ENCODE measurements around the gene AP3S1. TPM values are rescaled to one million over a fixed set of nuclear protein-coding genes. Genes with fewer than 3 reads are reported as not detected.

AP3S1 gene
- 332 and 345 TPM in 2 replicates for total RNA-seq

DNA sequence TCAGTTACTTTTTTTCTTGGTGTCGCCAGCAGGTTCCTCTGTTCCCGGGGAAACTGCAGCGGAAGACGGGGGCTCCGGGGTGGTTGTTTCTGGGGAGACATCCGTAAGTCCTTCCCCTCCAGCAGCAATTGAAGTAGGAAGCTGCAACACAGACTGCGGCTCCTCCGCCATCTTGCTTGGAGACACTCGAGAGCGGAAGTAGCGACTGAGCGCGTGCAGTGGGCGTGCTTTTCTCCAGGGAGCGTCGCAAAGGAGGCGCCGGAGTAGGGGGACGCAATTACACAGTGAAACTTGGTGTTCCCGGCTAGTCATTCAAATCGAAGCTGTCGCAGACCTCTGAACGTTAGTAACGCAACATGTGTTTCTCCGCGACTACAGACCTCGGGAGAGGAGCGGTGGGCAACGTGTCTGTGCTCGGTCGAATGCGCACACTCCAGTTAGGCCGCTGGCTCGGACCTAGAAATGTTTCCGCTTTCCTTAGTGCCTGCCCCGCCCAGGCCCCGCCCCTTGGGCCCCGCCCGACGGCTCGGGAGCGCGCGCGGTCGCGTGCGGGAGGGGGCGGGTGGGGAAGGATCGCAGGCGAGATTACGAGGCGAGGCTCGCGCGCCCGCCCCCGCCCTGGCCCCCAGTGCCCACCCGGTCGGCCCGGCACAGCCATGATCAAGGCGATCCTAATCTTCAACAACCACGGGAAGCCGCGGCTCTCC is at the start of gene AP3S1, which contains the start of gene ATG12:
Gene AP3S1, plus strand, starts transcription at position 554 of the 707 bp plus-strand sequence. Its CDS starts 103 bp downstream, at position 657.
Gene ATG12, minus strand, starts transcription at position 184 of the 707 bp plus-strand sequence. Its CDS starts 13 bp downstream, at position 171.

DNA sequence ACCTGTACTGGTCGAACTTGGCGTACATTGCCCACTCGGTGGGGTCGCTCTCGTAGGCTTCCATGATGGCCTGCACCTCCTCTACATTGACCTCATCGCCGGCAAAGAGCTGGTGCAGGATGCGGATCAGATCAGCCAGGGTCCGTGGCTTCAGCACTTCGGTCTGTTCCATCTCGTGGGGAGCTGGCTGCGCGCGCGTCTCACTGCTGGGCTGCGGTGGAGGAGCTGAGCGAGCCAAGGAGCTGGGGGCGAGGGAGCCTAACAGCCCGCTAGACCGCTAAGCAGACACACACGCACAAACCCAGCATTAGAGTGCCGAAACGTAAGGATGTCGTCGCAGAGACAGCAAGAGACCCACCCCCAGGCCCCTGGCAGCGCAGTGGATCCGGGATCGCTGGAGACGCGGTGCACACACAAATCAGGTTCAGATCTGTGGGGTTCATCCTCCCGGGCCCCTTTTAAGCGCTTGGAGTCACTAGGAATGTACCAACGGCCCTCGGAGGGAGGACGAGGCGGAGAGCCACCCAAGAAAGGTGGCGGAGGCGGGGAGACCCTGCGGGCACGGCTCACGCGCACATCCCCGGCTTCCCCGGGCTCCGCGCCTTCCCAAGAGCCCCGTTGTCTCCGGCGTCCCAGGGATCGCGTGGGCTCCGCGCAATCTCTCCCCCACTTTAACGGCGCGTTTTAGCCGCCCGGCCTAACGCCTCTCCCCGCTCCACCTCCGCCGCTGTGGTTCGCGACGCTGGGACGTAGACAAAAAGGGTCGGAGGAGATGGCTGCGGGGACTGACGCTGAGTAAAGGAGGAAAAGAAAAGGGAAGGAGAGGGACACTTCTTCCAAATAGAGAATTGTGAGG is 25.3 kb upstream of the AP3S1 start, which contains the start of gene CDO1:
Gene CDO1, minus strand, starts transcription at position 434 of the 856 bp plus-strand sequence. Its CDS starts 262 bp downstream, at position 172.

GRCh38 chr5:115962239-115962564 is 120.5 kb downstream of the AP3S1 start, which contains the start of gene LVRN:
Gene LVRN (plus strand): TSS chr5:115962475. CDS start chr5:115962618, 143 bp downstream.

Other genes starting within 250 kb of the AP3S1 start
- gene TICAM2, start 239.5 kb upstream of the AP3S1 start, total RNA-seq: 9.5 and 16.7 TPM in 2 replicates
- gene TMED7, start 215.9 kb upstream of the AP3S1 start, total RNA-seq: 117 and 118 TPM in 2 replicates
- gene CDO1, start 25.3 kb upstream of the AP3S1 start, total RNA-seq: 1.7 and 4.6 TPM in 2 replicates
- 39.2 and 40.4 TPM in 2 replicates for gene ATG12, start 370 bp upstream of the AP3S1 start, total RNA-seq
- gene LVRN, start 120.5 kb downstream of the AP3S1 start, total RNA-seq: 0.35 TPM in 1 of 2 replicates, not detected in the other
- gene ARL14EPL, start 190.5 kb downstream of the AP3S1 start, total RNA-seq: 0.29 TPM in 1 of 2 replicates, not detected in the other
- gene COMMD10, start 243.1 kb downstream of the AP3S1 start, total RNA-seq: 26.5 and 27.1 TPM in 2 replicates

All from myometrial cell (primary cell).